HG03442 (cell line): ENCODE results near the gene MORF4L1.
"Not testable (repeated sequence)": the region's sequence is repeated elsewhere in the genome, so short reads cannot be mapped to it uniquely, and the experiment has no call there.

Experiments
- ATAC-seq: cut with Tn5 transposase; IDR thresholded peaks from one replicate; pipeline ENCODE4 v1.9.1; 2021; ENCODE audit warnings: mild to moderate bottlenecking, moderate library complexity; ENCODE audit not compliant: unreplicated experiment

The MORF4L1 gene

DNA sequence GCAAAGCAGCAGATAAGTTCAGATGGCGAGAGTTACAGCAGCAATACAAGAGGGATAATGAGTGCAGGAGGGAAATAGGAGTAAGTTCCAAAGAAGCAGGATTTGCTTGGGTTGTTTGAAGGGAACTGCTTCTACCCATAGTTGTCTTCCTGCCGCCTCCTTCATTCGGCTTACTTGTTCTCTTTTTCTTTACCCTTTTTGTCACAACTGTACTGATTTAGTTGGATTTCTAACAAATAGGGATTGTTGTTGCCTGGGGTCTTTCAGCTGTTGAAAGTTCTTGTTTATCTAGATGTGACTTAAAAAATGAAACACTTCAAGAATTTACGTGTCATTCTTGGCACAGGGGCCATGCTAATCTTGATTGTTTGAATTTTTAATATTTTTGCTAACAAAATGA, 25.9 kb downstream of the MORF4L1 start:
- ATAC-seq: no peak

- not testable (repeated sequence) for ATAC-seq
Measured at GRCh38 chr15:78900819-78901533, 28.3 kb downstream of the MORF4L1 start.

GRCh38 chr15:78902281-78903032, 29.8 kb downstream of the MORF4L1 start:
- not testable (repeated sequence) for ATAC-seq

- ATAC-seq: no peak
Measured at GRCh38 chr15:78904599-78905358, 32.1 kb downstream of the MORF4L1 start.

DNA sequence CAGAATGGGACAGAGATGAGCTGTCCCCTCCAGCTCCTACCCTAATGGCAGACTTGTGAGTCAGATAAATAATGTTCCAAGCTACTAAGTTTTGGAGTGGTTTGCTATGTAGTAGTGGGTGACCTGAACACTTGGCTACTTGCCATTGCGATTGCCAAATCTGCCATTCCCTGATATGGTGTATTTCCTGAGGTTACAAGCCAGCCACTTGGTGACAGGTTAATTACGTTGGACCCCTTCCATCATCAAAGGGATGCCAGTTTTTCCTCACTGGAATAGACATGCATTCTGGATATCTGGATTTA, 33.6 kb downstream of the MORF4L1 start:
- ATAC-seq: no peak

GRCh38 chr15:78907577-78907976, 34.9 kb downstream of the MORF4L1 start:
- no peak for ATAC-seq

DNA sequence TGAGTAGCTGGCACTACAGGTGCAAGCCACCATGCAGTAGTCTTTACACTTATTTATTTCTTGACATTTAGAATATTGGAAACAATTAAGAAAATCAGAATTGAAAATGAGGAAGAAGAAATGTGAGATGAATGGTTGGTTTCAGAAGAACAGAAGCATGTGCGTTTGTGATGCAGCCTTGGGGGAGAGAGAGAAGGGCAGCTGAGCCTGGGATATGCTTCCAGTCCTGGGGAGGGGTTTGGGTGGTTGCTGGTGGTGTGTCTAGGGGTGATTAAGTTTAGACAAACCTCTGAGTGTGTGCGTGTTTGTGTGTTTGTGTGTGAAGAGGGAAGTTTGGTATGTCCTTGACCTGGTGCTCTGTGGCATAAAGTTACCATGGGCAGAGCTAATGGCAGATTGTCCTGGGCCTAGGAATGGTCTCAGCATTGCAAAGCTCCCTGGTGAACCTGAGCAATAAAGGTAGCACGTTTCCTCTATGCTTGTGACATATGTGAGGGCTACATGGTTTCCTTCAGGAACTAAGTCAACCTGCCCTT, 36.5 kb downstream of the MORF4L1 start:
- no peak for ATAC-seq

DNA sequence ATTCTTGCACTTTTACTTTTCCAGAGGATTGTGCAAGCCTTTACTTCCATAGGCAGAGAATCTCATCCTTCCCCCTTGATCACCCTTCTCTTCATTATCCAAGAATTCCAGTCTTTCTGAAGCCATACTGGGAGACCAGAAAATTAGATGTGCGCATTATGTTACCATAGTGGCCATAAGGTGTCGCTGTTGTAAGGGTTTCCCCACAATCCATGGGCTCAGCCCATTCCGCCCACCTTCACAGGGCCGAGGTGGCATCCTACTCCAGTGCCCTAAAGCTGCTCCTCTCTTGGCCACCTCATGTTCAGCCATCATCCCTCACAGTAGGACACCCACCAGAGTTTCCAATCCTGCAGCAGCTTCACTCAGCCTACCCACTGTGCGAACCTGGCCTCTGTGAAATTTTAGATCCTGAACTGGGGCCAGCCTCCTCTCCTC, 37.1 kb downstream of the MORF4L1 start:
- ATAC-seq: no peak

DNA sequence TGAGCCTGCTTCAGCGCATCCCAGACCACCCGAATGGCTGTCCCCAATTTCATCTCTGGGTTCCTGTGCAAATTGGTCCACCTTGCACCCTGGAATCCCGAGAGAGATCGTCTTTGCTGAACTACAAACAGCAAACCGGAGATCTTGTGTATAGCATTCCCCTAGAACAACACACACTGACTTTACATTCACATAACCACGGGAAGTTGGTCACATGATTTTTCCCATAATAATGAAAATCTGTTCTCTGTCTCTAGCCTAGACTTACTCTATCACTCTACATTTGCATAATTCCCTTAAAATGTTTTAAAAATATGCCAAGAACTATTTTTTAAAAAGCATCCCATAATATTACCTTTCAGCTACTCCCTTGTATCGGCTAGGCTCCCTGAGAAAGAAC, 37.6 kb downstream of the MORF4L1 start:
- no peak for ATAC-seq

DNA sequence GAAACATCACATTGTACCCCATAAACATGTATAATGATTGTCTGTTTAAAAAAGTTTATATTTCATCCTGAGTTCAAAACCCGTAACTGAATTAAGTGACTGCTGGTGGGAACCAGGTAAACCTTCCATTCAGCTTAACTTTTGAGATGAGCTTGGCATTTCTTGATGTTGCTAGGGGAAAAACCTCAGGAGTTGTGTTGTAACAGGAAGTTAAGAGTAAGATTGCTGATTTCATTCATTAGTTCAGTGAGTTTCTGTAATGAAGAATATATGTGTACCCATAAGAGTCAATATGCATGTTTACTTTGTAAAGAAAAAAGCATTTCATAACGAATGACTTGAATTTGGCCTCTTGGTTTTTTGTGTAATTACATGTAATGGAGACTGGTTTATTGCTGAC, 39.6 kb downstream of the MORF4L1 start:
- ATAC-seq: no peak

GRCh38 chr15:78913012-78913411, 40.3 kb downstream of the MORF4L1 start:
- ATAC-seq: no peak

DNA sequence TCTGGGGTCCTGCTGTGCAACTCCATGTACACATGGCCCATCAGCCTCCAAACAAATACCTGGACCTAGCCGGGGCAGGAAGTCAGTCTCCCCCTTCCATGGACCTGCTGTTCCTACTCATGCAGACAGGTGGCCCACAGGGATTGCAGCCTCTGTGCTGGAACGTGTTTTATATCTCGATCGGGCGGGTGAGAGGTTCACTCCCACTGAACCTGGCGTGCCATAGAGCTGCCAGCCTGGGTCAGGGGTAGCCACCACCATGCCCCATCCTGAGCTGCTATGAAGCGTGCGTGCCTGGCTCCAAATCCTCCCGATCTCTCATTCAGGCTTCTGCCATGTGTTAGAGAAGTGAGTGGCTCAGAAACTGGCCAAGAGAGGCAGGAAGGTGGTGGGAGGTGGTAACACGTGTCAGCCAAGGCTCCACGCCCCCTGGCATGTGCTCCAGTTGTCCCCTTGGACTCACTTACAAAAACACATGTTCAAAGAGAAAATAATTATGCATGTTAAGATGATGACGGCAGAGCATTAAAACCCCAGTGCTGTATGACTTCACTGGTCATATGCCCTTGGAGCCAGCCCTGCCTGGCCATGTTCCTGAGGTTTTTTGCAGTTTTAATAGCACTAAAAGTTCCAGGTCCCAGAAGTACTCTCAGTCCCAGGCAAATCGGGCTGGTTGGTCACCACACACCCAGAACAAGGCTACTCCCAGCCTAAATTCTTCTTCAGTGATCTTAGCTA, 41.5 kb downstream of the MORF4L1 start:
- ATAC-seq: no peak

GRCh38 chr15:78915341-78916087, 42.8 kb downstream of the MORF4L1 start:
- ATAC-seq: no peak

DNA sequence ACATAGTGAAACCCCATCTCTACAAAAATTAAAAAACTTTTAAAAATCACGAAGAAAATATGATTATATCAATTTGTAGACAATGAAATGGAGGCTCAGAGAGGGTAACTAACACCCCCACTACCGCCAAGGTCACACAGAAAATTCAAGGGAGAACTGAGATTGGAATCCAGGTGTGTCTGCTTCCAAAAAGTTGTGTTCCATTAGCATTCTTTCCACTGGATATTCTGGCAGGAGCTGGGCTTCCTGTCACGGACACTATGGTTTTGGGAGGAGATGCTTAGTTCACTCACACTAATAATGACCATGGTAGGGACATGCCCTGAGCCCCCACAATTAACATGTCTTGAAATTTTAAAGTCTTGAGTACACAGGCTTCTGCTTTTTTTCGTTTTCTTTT, 43.4 kb downstream of the MORF4L1 start:
- no peak for ATAC-seq

DNA sequence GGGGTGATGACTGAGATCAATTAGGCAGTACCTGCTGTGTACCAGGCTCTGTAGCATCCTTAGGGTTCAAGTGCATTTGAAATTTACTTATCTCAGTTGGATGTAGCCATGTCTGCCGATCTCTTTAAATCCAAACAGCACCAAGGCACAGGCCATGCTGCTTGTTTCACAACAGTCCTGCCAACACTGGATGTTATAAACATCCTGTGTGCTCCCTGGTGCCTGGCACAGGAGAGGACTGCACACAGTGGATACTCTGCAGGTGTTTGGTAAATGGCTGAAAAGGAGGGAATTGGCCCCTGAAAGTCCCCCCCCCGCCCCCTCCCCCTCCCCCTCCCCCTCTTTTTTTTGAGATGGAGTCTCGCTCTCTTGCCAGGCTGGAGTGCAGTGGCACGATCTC, 45.2 kb downstream of the MORF4L1 start:
- no peak for ATAC-seq

- no peak for ATAC-seq
Measured at GRCh38 chr15:78921517-78921916, 48.8 kb downstream of the MORF4L1 start.

DNA sequence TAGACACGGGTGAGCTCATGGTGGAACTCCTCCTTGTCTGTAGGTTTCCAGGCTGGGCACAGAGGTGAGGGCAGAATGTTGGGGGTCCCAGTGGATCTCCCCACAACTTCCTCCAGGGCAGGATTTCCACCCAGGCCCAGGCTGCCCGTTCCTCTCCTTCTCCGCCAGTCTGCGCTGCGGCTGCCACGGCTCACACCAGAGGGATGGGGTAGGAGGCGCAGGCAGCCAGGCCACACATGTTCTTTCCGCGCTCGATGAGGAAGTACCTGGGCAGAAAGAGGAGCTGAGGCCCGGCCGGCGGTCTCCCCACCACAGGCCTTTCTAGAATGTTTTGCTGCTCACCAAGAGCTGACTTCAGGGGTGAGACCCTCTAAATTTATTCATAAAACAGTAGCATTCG, 49.2 kb downstream of the MORF4L1 start:
- no peak for ATAC-seq

DNA sequence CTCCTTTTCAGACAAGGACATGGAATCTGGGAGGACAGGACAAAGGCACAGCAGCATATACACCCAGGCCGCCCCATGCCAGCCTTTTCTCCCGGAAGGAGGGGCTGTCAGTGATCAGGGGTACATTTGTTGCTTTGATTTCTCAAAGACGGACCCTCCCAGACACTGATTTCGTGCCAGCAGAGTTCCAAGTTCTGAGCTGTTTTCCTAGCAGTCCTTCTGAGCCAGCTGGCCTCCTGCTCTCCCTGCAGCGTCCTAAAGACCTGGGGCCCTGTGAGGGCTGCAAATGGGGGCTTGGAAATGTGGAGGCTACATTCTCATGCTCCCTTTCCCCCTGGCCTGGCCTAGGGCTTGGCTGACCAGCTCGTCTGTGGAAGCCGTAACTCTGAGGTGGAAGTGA, 49.8 kb downstream of the MORF4L1 start:
- no peak for ATAC-seq

DNA sequence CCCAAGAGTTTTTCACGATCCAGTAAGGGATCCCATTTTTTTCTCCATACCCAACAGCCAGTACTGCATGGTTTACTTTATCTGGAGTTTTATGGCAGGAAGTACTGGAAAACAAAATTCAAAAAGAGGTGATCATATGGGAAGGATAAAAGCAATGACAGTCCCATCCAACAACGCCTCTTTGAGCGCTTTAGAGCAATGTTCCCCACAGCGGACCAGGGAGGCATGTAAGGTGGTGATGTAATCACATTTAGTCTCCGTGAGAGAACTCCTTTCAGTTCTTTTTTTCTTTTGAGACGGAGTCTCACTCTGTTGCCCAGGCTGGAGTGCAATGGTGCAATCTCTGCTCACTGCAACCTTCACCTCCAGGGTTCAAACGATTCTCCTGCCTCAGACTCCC, 50.3 kb downstream of the MORF4L1 start:
- ATAC-seq: no peak
